GM19035 (cell line): ENCODE results near the gene ZNF628.
A peak's percentile ranks its signal among the peaks of the same experiment; 100 is the strongest.

Experiments
- ATAC-seq: cut with Tn5 transposase; IDR thresholded peaks from one replicate; pipeline ENCODE4 v1.9.1; 2021; ENCODE audit not compliant: unreplicated experiment

ZNF628 gene

GRCh38 chr19:55449469-55449868 lies 26.9 kb upstream of the ZNF628 start:
- ATAC-seq = no peak

- ATAC-seq = no peak
These were observed 25.1 kb upstream of the ZNF628 start for GRCh38 chr19:55451163-55451964.

- no peak for ATAC-seq
These were observed 24.3 kb upstream of the ZNF628 start for GRCh38 chr19:55451965-55452748.

GRCh38 chr19:55452749-55453346 lies 23.6 kb upstream of the ZNF628 start:
- ATAC-seq = no peak

- ATAC-seq = no peak
These were observed 22.7 kb upstream of the ZNF628 start for GRCh38 chr19:55453511-55454260.

GRCh38 chr19:55454787-55455243 lies 21.6 kb upstream of the ZNF628 start:
- no peak for ATAC-seq

GRCh38 chr19:55455576-55456235 lies 20.7 kb upstream of the ZNF628 start:
- no peak for ATAC-seq

GRCh38 chr19:55456347-55456746 lies 20.1 kb upstream of the ZNF628 start:
- ATAC-seq = no peak

- no peak for ATAC-seq
These were observed 18.5 kb upstream of the ZNF628 start for GRCh38 chr19:55457683-55458457.

GRCh38 chr19:55459551-55459949 lies 16.9 kb upstream of the ZNF628 start:
- no peak for ATAC-seq

GRCh38 chr19:55459950-55460657 lies 16.3 kb upstream of the ZNF628 start:
- no peak for ATAC-seq

- ATAC-seq = no peak
These were observed 15.7 kb upstream of the ZNF628 start for GRCh38 chr19:55460670-55461258.

- peak; percentile 94 for ATAC-seq
These were observed 15.0 kb upstream of the ZNF628 start, which contains the start of gene ISOC2 for GRCh38 chr19:55461259-55461973. Gene ISOC2, minus strand, starts transcription at chr19:55461642. Its CDS starts 5,156 bp downstream, at chr19:55456486.

GRCh38 chr19:55461974-55462626 lies 14.3 kb upstream of the ZNF628 start:
- no peak for ATAC-seq

- ATAC-seq = no peak
These were observed 13.7 kb upstream of the ZNF628 start for GRCh38 chr19:55462722-55463121.

- ATAC-seq = no peak
These were observed 12.8 kb upstream of the ZNF628 start for GRCh38 chr19:55463583-55464031.

- no peak for ATAC-seq
These were observed 12.3 kb upstream of the ZNF628 start for GRCh38 chr19:55464039-55464661.
